Spleen (tissue), 11 donors: ENCODE measurements around the gene PEAK1. TPM values are rescaled to one million over a fixed set of nuclear protein-coding genes. Genes with fewer than 3 reads are reported as not detected.

Source experiments
- DNase-seq: peaks from one replicate; pipeline ENCODE4 v3.0.0-alpha.2; 2020
- H3K27ac ChIP-seq, 8 donors: fragments of 200-600 bp; sonication (generic) in 7 of 8; 1 replicate in 4 of 8; 2 replicates in 4 of 8; pipeline versions ENCODE4 v1.5.0 to v1.8.0; 2016 to 2021; ENCODE audit warnings: inconsistent platforms in 4 of 8, mild to moderate bottlenecking in 4 of 8, moderate library complexity in 1 of 8
- H3K27me3 ChIP-seq, 7 donors: fragments of 200-600 bp; sonication (generic) in 6 of 7; replicated peaks in 1 of 7; 1 replicate in 4 of 7; 2 replicates in 3 of 7; pipeline versions ENCODE4 v1.5.0 to v1.8.0; 2016 to 2021; ENCODE audit warnings: inconsistent platforms in 3 of 7, mild to moderate bottlenecking in 1 of 7
- H3K36me3 ChIP-seq, 6 donors: fragments of 200-600 bp; sonication (generic) in 5 of 6; 1 replicate in 4 of 6; 2 replicates in 2 of 6; pipeline versions ENCODE4 v1.5.0 to v1.8.0; 2016 to 2021; ENCODE audit warnings: inconsistent platforms in 2 of 6
- H3K4me1 ChIP-seq, 6 donors: fragments of 200-600 bp; sonication (generic) in 5 of 6; 1 replicate in 3 of 6; 2 replicates in 3 of 6; pipeline versions ENCODE4 v1.5.0 to v1.8.0; 2016 to 2021; ENCODE audit warnings: inconsistent platforms in 3 of 6
- H3K4me3 ChIP-seq, 8 donors: fragments of 200-600 bp; sonication (generic) in 7 of 8; 1 replicate in 4 of 8; 2 replicates in 4 of 8; pipeline versions ENCODE4 v1.5.0 to v1.8.0; 2016 to 2021; ENCODE audit warnings: inconsistent platforms in 4 of 8, mild to moderate bottlenecking in 4 of 8, moderate library complexity in 2 of 8
- H3K9me3 ChIP-seq, 8 donors: fragments of 200-600 bp; sonication (generic) in 7 of 8; 1 replicate in 4 of 8; 2 replicates in 4 of 8; pipeline versions ENCODE4 v1.5.0 to v1.8.0; 2016 to 2021; ENCODE audit warnings: inconsistent platforms in 4 of 8
- POLR2A ChIP-seq, 3 donors: fragments of 450-650 bp; IDR thresholded peaks; one replicate each; pipeline ENCODE4 v1.5.1; 2017; ENCODE audit warnings: antibody characterized with exemption in 3 of 3, mild to moderate bottlenecking in 1 of 3
- POLR2AphosphoS5 ChIP-seq, 3 donors: sonication (generic); formaldehyde crosslinking; IDR thresholded peaks; one replicate each; pipeline ENCODE4 v1.5.1; 2017; ENCODE audit warnings: antibody characterized with exemption in 3 of 3
- WGBS, 5 donors: extraction: QIAGEN DNeasy Blood & Tissue Kit in 3 of 5; methylation state at CpG; one replicate each; pipeline versions ENCODE4 v1.1.5 to v1.1.7; 2013 to 2018; 5-methylcytosine and 5-hydroxymethylcytosine counted together
- intact Hi-C: fragments of 100-400 bp; cut with DNase I; formaldehyde crosslinking; loops from one replicate; pipeline ENCODE4 v1.15.0; 2023; ENCODE audit warnings: low total_unique reads
- polyA plus RNA-seq, 3 donors: library from polyadenylated mRNA; stranded (reverse); fragments of 200-250 nt; gene quantifications; one replicate each; pipeline ENCODE4 v1.2.1, GENCODE V29; 2013
- total RNA-seq, 7 donors: library from RNA; depleted of rRNA in 3 of 7; stranded (reverse); fragments of >200 nt in 3 of 7; fragmentation: NEBNext Ultra II Directional in 4 of 7; extraction: Animal tissue kit (Norgen Biotek cat#: 25700) in 4 of 7; gene quantifications; one replicate each; pipeline versions ENCODE4 v1.1.0 to v1.2.1, GENCODE V29; 2016 to 2021
- TF ChIP-seq, protein P1 (sequence below), 11 experiments: fragments of 200-600 bp in 7 of 11; fragments of 450-650 bp in 4 of 11; sonication (generic) in 4 of 11; IDR thresholded peaks in 8 of 11; conservative IDR thresholded peaks in 3 of 11; 1 replicate in 7 of 11; 2 replicates in 4 of 11; pipeline versions ENCODE4 v1.4.0 to v1.8.0; 2016 to 2021; ENCODE audit warnings: antibody characterized with exemption in 11 of 11, inconsistent platforms in 4 of 11, mild to moderate bottlenecking in 1 of 11
- donor health status: healthy with polysubstance abuse.
- donor health status: DM: no; HTN: no; CAD: no; lungs with moderate emphysema.
- donor health status: DM: no; HTN: no; CAD: no.
- donor health status: Bipolar disorder and iron deficiency.
- donor health status: healthy.
- donor health status: DM: no; HTN: no; CAD: no.
- donor health status: DM: yes; HTN: yes; CAD: no.

The PEAK1 gene
- total and polyA plus RNA-seq, 10 donors = 5.0 to 415 (median 175) TPM

DNA sequence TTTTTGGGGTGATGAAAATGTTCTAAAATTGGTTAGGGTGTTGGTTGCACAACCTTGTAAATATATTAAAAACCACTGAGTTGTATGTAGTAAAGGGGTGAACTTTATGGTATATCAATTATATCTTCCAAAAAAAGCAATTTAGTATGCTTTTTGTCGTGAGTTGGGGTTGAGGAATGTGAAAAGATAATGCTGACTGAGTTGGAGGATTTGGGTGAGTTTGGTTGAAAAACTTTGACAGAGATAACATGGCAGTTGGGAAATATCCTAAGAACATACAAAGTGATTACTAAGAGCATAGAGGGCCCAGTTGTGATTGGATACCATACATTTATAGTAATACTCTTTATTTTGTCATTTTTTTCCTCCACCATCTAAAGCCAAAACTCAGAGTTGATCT is 34.4 kb upstream of the PEAK1 start:
- no peak for TF ChIP-seq POLR2A (IDR thresholded peaks at IDR 0.05)
- no peak for TF ChIP-seq POLR2AphosphoS5 (IDR thresholded peaks at IDR 0.05)
- TF ChIP-seq, protein P1, sequence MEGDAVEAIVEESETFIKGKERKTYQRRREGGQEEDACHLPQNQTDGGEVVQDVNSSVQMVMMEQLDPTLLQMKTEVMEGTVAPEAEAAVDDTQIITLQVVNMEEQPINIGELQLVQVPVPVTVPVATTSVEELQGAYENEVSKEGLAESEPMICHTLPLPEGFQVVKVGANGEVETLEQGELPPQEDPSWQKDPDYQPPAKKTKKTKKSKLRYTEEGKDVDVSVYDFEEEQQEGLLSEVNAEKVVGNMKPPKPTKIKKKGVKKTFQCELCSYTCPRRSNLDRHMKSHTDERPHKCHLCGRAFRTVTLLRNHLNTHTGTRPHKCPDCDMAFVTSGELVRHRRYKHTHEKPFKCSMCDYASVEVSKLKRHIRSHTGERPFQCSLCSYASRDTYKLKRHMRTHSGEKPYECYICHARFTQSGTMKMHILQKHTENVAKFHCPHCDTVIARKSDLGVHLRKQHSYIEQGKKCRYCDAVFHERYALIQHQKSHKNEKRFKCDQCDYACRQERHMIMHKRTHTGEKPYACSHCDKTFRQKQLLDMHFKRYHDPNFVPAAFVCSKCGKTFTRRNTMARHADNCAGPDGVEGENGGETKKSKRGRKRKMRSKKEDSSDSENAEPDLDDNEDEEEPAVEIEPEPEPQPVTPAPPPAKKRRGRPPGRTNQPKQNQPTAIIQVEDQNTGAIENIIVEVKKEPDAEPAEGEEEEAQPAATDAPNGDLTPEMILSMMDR (IDR thresholded peaks at IDR 0.05 in 8 of 11, conservative IDR thresholded peaks at IDR 0.05 in 3 of 11) = no peak
- Histone ChIP-seq H3K27ac (no peak overlapping the region), H3K27me3 (no peaks in the 10 kb centered on the region), H3K4me3 (no peak overlapping the region), H3K9me3 (no peaks in the 10 kb centered on the region), H3K36me3 (peaks cover 0 to 35% (median 10%) of the 10 kb centered on the region in 6 donors), H3K4me1 (peaks cover 8 to 46% (median 38%) of the 10 kb centered on the region in 6 donors)
- WGBS, 5 donors = 89 to 100% (median 96%) methylated on average over 1 of the region's 1 CpG
- intact Hi-C loops = no loop called here
- no peak for DNase-seq

DNA sequence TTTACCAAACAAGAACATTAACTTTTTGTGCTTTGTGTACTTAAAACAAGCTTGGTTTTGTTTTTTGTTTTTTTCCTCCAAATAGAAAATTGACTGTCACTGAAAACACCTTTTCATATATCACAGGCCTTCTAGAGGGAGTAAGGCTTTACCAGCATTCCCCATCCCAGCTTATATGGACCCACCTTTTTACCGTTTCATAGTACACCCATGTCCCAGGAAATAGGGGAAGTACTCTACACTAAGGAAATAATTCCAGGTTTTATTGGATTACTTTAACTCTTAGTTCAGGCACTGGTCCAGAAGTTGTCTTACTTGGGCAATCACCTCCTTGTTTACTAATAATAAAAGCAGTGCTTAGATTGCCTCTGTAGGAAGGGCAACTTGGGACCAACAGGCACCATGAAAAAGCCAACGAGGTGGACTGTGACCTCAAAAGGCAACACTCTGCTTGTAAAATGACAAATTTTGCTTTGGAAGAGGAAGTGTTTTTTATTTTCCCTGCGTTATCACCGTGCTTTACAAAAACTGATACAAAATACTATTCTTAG is 27.0 kb upstream of the PEAK1 start:
- TF ChIP-seq POLR2A (IDR thresholded peaks at IDR 0.05) = no peak
- no peak for TF ChIP-seq POLR2AphosphoS5 (IDR thresholded peaks at IDR 0.05)
- TF ChIP-seq, protein P1 (IDR thresholded peaks at IDR 0.05 in 8 of 11, conservative IDR thresholded peaks at IDR 0.05 in 3 of 11) = no peak
- Histone ChIP-seq H3K4me1 (peaks cover 0 to 52% (median 30%) of the 10 kb centered on the region in 6 donors), H3K27me3 (no peaks in the 10 kb centered on the region), H3K27ac (no peak overlapping the region), H3K36me3 (peaks cover 0 to 40% (median 0%) of the 10 kb centered on the region in 6 donors), H3K4me3 (no peak overlapping the region), H3K9me3 (no peaks in the 10 kb centered on the region)
- intact Hi-C loops = no loop called here
- DNase-seq = no peak
- WGBS, 5 donors = 50 to 60% (median 53%) methylated on average over 4 of the region's 4 CpGs

DNA sequence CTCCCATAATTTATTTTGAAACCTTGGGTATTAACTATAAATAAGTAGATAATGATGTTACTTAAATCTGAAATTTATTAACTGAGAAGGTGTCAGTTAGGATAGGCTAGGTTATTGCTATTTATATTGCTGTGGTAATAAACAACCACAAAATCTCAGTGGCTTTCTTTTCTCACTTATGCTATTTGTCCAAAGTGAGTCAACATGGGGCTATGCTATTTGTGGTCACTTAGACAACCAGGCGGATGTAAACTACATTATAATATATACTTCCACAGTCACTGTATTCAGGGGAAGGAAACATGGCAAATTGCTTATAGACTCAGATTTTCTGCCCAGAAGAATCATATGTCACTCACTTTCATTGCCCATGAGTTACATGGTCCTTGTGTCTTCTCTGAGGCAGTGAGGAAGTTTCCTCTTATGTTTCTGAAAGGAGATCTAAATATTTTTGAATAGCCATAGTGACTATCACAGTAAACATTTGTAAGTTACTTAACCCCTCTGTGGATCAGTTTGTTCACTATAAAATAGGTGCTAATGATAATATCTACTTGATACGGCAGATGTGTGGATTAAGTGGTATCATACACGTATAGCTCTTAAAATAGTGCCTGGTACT is 20.6 kb upstream of the PEAK1 start:
- intact Hi-C loops = no loop called here
- Histone ChIP-seq H3K27ac (no peak overlapping the region), H3K9me3 (no peaks in the 10 kb centered on the region), H3K27me3 (no peaks in the 10 kb centered on the region), H3K36me3 (peaks cover 0 to 5% (median 0%) of the 10 kb centered on the region in 6 donors), H3K4me3 (no peak overlapping the region), H3K4me1 (peaks cover 0 to 76% (median 48%) of the 10 kb centered on the region in 6 donors)
- DNase-seq = no peak
- 66 to 86% (median 74%) methylated on average over 3 of the region's 3 CpGs for WGBS, 5 donors
- TF ChIP-seq POLR2A (IDR thresholded peaks at IDR 0.05) = no peak
- no peak for TF ChIP-seq POLR2AphosphoS5 (IDR thresholded peaks at IDR 0.05)
- TF ChIP-seq, protein P1 (IDR thresholded peaks at IDR 0.05 in 8 of 11, conservative IDR thresholded peaks at IDR 0.05 in 3 of 11) = no peak

DNA sequence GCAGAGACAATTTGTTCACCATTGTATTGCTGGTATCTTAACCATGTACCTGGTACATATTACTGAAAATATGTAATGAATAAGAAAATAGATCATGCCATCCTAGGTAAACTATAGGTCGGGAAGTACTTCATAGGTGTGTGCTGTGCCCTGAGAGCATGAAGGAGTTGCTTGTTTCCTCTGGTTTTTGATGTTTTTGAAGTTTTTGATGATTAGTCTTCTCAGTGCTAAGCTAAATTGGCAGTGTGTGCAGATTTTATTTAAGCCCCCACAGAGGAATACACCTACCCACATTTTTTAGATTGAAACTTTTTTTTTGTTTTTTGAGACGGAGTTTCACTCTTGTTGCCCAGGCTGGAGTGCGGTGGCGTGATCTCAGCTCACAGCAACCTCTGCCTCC is 17.4 kb upstream of the PEAK1 start:
- no peak overlapping the region for H3K27ac ChIP-seq
- H3K9me3 ChIP-seq = no peaks in the 10 kb centered on the region
- no peak overlapping the region for H3K4me3 ChIP-seq
- peaks cover 0 to 5% (median 0%) of the 10 kb centered on the region in 6 donors for H3K36me3 ChIP-seq
- intact Hi-C loops = loop anchor here (10.0 kb wide), 1 partner anchor 48 kb away; no protein-coding TSS in a partner anchor
- 86 to 92% (median 91%) methylated on average over 4 of the region's 4 CpGs for WGBS, 5 donors
- TF ChIP-seq, protein P1 (IDR thresholded peaks at IDR 0.05 in 8 of 11, conservative IDR thresholded peaks at IDR 0.05 in 3 of 11) = no peak
- TF ChIP-seq POLR2A (IDR thresholded peaks at IDR 0.05) (no peak), POLR2AphosphoS5 (IDR thresholded peaks at IDR 0.05) (no peak)
- H3K27me3 ChIP-seq = no peaks in the 10 kb centered on the region
- peaks cover 0 to 49% (median 25%) of the 10 kb centered on the region in 6 donors for H3K4me1 ChIP-seq
- no peak for DNase-seq
